Mesenchymal stem cell (in vitro differentiated cells and primary cell): Measurements from ENCODE around the gene TOP1.
"Not testable (repeated sequence)": the region's sequence is repeated elsewhere in the genome, so short reads cannot be mapped to it uniquely, and the experiment has no call there.

Experiments used
- DNase-seq: peaks from one replicate; pipeline ENCODE4 v3.0.0-alpha.2; 2013
- H2AFZ ChIP-seq: one replicate; pipeline ENCODE4 v1.6.1; 2013; ENCODE audit warnings: low read depth, mild to moderate bottlenecking, control low read depth, inconsistent platforms, low read length, moderate library complexity
- H2AK5ac ChIP-seq: 2 replicates; pipeline ENCODE4 v1.6.1; 2013; ENCODE audit warnings: low read length, moderate library complexity, mild to moderate bottlenecking, inconsistent platforms; ENCODE audit not compliant: severe bottlenecking
- H2BK120ac ChIP-seq: one replicate; pipeline ENCODE4 v1.6.1; 2013; ENCODE audit warnings: low read depth, mild to moderate bottlenecking, inconsistent platforms, low read length, moderate library complexity
- H2BK12ac ChIP-seq, 2 experiments: one replicate each; pipeline ENCODE4 v1.6.1; 2013; ENCODE audit warnings: inconsistent platforms in 2 of 2, low read length in 2 of 2, mild to moderate bottlenecking in 2 of 2, moderate library complexity in 2 of 2, control low read depth in 1 of 2
- H2BK15ac ChIP-seq: one replicate; pipeline ENCODE4 v1.6.1; 2013; ENCODE audit warnings: mild to moderate bottlenecking, low read depth, inconsistent platforms; ENCODE audit not compliant: poor library complexity, severe bottlenecking
- H2BK5ac ChIP-seq: 2 replicates; pipeline ENCODE4 v1.6.1; 2013; ENCODE audit warnings: low read depth, mild to moderate bottlenecking, low read length, control low read depth, inconsistent platforms; ENCODE audit not compliant: poor library complexity, severe bottlenecking
- H3K14ac ChIP-seq, 2 experiments: one replicate each; pipeline ENCODE4 v1.6.1; 2013; ENCODE audit warnings: inconsistent platforms in 2 of 2, low read length in 2 of 2, control low read depth in 1 of 2, mild to moderate bottlenecking in 1 of 2, moderate library complexity in 1 of 2
- H3K18ac ChIP-seq, 2 experiments: one replicate each; pipeline ENCODE4 v1.6.1; 2013; ENCODE audit warnings: inconsistent platforms in 2 of 2, low read length in 2 of 2, control low read depth in 1 of 2, low read depth in 1 of 2, mild to moderate bottlenecking in 1 of 2
- H3K23ac ChIP-seq, 2 experiments: one replicate each; pipeline ENCODE4 v1.6.1; 2013; ENCODE audit warnings: inconsistent platforms in 2 of 2, low read length in 2 of 2, mild to moderate bottlenecking in 2 of 2, moderate library complexity in 2 of 2, control low read depth in 1 of 2
- H3K27ac ChIP-seq: 2 replicates; pipeline ENCODE4 v1.5.1; 2013; ENCODE audit warnings: mild to moderate bottlenecking, moderate library complexity, low read length, control low read depth, inconsistent platforms; ENCODE audit not compliant: poor library complexity, severe bottlenecking
- H3K27me3 ChIP-seq, 2 experiments: 2 replicates each; pipeline versions ENCODE4 v1.6.1 to v1.7.0; 2013; ENCODE audit warnings: low read length in 2 of 2, mild to moderate bottlenecking in 2 of 2, moderate library complexity in 2 of 2, control low read depth in 1 of 2, inconsistent platforms in 1 of 2; ENCODE audit not compliant: control insufficient read depth in 1 of 2, insufficient read depth in 1 of 2
- H3K36me3 ChIP-seq, 2 experiments: 2 replicates each; pipeline versions ENCODE4 v1.6.1 to v1.7.0; 2013; ENCODE audit warnings: low read length in 2 of 2, control low read depth in 1 of 2, inconsistent platforms in 1 of 2, low read depth in 1 of 2, mild to moderate bottlenecking in 1 of 2; ENCODE audit not compliant: insufficient read depth in 2 of 2, control insufficient read depth in 1 of 2
- H3K4ac ChIP-seq, 2 experiments: one replicate each; pipeline ENCODE4 v1.6.1; 2013; ENCODE audit warnings: inconsistent platforms in 2 of 2, low read length in 2 of 2, mild to moderate bottlenecking in 2 of 2, moderate library complexity in 2 of 2, control low read depth in 1 of 2, low read depth in 1 of 2
- H3K4me1 ChIP-seq: 2 replicates; pipeline ENCODE4 v1.6.1; 2013; ENCODE audit warnings: low read depth, low read length, control low read depth; ENCODE audit not compliant: control insufficient read depth, insufficient read depth
- H3K4me2 ChIP-seq: 2 replicates; pipeline ENCODE4 v1.6.1; 2013; ENCODE audit warnings: low read length, mild to moderate bottlenecking, inconsistent platforms; ENCODE audit not compliant: poor library complexity, severe bottlenecking
- H3K4me3 ChIP-seq, 2 experiments: 2 replicates each; pipeline versions ENCODE4 v1.5.1 to v1.7.0; 2013; ENCODE audit warnings: low read length in 2 of 2, mild to moderate bottlenecking in 2 of 2, control low read depth in 1 of 2, low read depth in 1 of 2; ENCODE audit not compliant: insufficient read depth in 1 of 2
- H3K79me1 ChIP-seq: replicated peaks from 2 replicates; pipeline ENCODE4 v1.6.1; 2013; ENCODE audit warnings: mild to moderate bottlenecking, control low read depth, low read length, inconsistent platforms; ENCODE audit not compliant: poor library complexity, severe bottlenecking
- H3K9ac ChIP-seq: 2 replicates; pipeline ENCODE4 v1.7.0; 2013; ENCODE audit warnings: mild to moderate bottlenecking, low read length, moderate library complexity
- H3K9me3 ChIP-seq: 2 replicates; pipeline ENCODE4 v1.7.0; 2013; ENCODE audit warnings: mild to moderate bottlenecking, low read length; ENCODE audit not compliant: control insufficient read depth
- H4K8ac ChIP-seq: one replicate; pipeline ENCODE4 v1.6.1; 2013; ENCODE audit warnings: inconsistent platforms, mild to moderate bottlenecking, low read length, moderate library complexity
- H4K91ac ChIP-seq: one replicate; pipeline ENCODE4 v1.6.1; 2013; ENCODE audit warnings: mild to moderate bottlenecking, low read length, inconsistent platforms
- WGBS: methylation state at CpG from one replicate; pipeline ENCODE4 v1.1.7; 2013; ENCODE audit warnings: mixed read lengths; 5-methylcytosine and 5-hydroxymethylcytosine counted together

TOP1 gene

GRCh38 chr20:41110930-41111577, 82.4 kb downstream of the TOP1 start:
- Histone ChIP-seq H3K9ac (no peak overlapping the region), H2BK15ac (no peak overlapping the region), H3K4me1 (no peaks in the 10 kb centered on the region), H3K27ac (no peak overlapping the region), H3K79me1 (peaks cover 29% of the 10 kb centered on the region), H3K9me3 (no peaks in the 10 kb centered on the region), H4K8ac (no peak overlapping the region), H3K27me3 (no peaks in the 10 kb centered on the region), H3K23ac (no peak overlapping the region), H3K4ac (no peak overlapping the region), H2BK5ac (no peak overlapping the region), H2AK5ac (no peak overlapping the region), H3K36me3 (peaks cover 28 to 92% of the 10 kb centered on the region in 2 experiments), H2BK12ac (no peak overlapping the region), H3K14ac (no peak overlapping the region), H2BK120ac (no peak overlapping the region), H2AFZ (no peak overlapping the region), H3K18ac (peak overlapping the region in 1 of 2 experiments; percentile 2), H3K4me3 (no peak overlapping the region), H3K4me2 (no peak overlapping the region), H4K91ac (no peak overlapping the region)
- WGBS, result 85% methylated on average over 1 of the region's 5 CpGs
- DNase-seq, result no peak

GRCh38 chr20:41111578-41111951, 82.9 kb downstream of the TOP1 start:
- Histone ChIP-seq H2BK5ac (no peak overlapping the region), H3K4me3 (no peak overlapping the region), H2AFZ (no peak overlapping the region), H4K91ac (no peak overlapping the region), H3K79me1 (peaks cover 29% of the 10 kb centered on the region), H2BK12ac (no peak overlapping the region), H3K9me3 (no peaks in the 10 kb centered on the region), H3K9ac (no peak overlapping the region), H3K27me3 (no peaks in the 10 kb centered on the region), H3K4ac (no peak overlapping the region), H3K4me2 (no peak overlapping the region), H3K27ac (no peak overlapping the region), H2AK5ac (no peak overlapping the region), H3K4me1 (no peaks in the 10 kb centered on the region), H2BK120ac (no peak overlapping the region), H3K18ac (no peak overlapping the region), H3K14ac (no peak overlapping the region), H4K8ac (no peak overlapping the region), H3K36me3 (peaks cover 31 to 93% of the 10 kb centered on the region in 2 experiments), H2BK15ac (no peak overlapping the region), H3K23ac (no peak overlapping the region)
- no peak for DNase-seq
- WGBS, result 92% methylated on average over 4 of the region's 5 CpGs

GRCh38 chr20:41116282-41116956, 87.8 kb downstream of the TOP1 start:
- Histone ChIP-seq H3K4me1 (no peaks in the 10 kb centered on the region), H3K4me2 (no peak overlapping the region), H2BK5ac (no peak overlapping the region), H2AFZ (no peak overlapping the region), H3K4me3 (no peak overlapping the region), H3K18ac (no peak overlapping the region), H4K8ac (no peak overlapping the region), H3K9me3 (no peaks in the 10 kb centered on the region), H3K23ac (no peak overlapping the region), H3K4ac (no peak overlapping the region), H3K27ac (no peak overlapping the region), H3K27me3 (no peaks in the 10 kb centered on the region), H3K9ac (no peak overlapping the region), H2AK5ac (no peak overlapping the region), H3K79me1 (peaks cover 25% of the 10 kb centered on the region), H4K91ac (no peak overlapping the region), H2BK12ac (no peak overlapping the region), H3K14ac (no peak overlapping the region), H3K36me3 (peaks cover 50 to 93% of the 10 kb centered on the region in 2 experiments), H2BK120ac (no peak overlapping the region), H2BK15ac (no peak overlapping the region)
- no peak for DNase-seq
- WGBS, result 98% methylated on average over 5 of the region's 6 CpGs

- H3K4me1 ChIP-seq, H3K23ac ChIP-seq: not testable (repeated sequence)
- WGBS, result 86% methylated on average over 5 of the region's 6 CpGs
Measured at GRCh38 chr20:41118159-41118558, 89.5 kb downstream of the TOP1 start.

More at GRCh38 chr20:41118159-41118558, 89.5 kb downstream of the TOP1 start:
- DNase-seq, H3K18ac ChIP-seq, H3K4me3 ChIP-seq, H4K8ac ChIP-seq, H4K91ac ChIP-seq, H2BK5ac ChIP-seq, H3K27ac ChIP-seq, H2BK120ac ChIP-seq, H3K9me3 ChIP-seq, H2BK12ac ChIP-seq, H3K14ac ChIP-seq, H3K27me3 ChIP-seq, H2AFZ ChIP-seq, H2AK5ac ChIP-seq, H3K9ac ChIP-seq, H2BK15ac ChIP-seq, H3K4ac ChIP-seq, H3K4me2 ChIP-seq: not testable (repeated sequence)
- peaks cover 55 to 94% of the 10 kb centered on the region in 2 experiments for H3K36me3 ChIP-seq
- H3K79me1 ChIP-seq, result peaks cover 24% of the 10 kb centered on the region
